Subcutaneous abdominal adipose tissue (tissue), 5 donors: ENCODE measurements around the gene GPR52.
"Not testable (repeated sequence)": the region's sequence is repeated elsewhere in the genome, so short reads cannot be mapped to it uniquely, and the experiment has no call there.

Experiments
- H3K27ac ChIP-seq: one replicate; pipeline ENCODE4 v1.7.0; 2013; ENCODE audit warnings: low read depth, mild to moderate bottlenecking, inconsistent platforms, low read length, moderate library complexity
- H3K27me3 ChIP-seq, 5 donors: one replicate each; pipeline ENCODE4 v1.7.0; 2013; ENCODE audit warnings: low read length in 5 of 5, inconsistent platforms in 1 of 5; ENCODE audit not compliant: control insufficient read depth in 5 of 5, insufficient read depth in 4 of 5
- H3K36me3 ChIP-seq, 5 donors: one replicate each; pipeline ENCODE4 v1.7.0; 2013; ENCODE audit warnings: low read length in 5 of 5; ENCODE audit not compliant: control insufficient read depth in 5 of 5, insufficient read depth in 5 of 5
- H3K4me1 ChIP-seq, 5 donors: one replicate each; pipeline ENCODE4 v1.7.0; 2013; ENCODE audit warnings: low read length in 5 of 5, mild to moderate bottlenecking in 3 of 5, moderate library complexity in 1 of 5; ENCODE audit not compliant: control insufficient read depth in 5 of 5, insufficient read depth in 5 of 5
- H3K4me3 ChIP-seq, 5 donors: one replicate each; pipeline ENCODE4 v1.7.0; 2013; ENCODE audit warnings: low read length in 5 of 5, low read depth in 1 of 5
- H3K9ac ChIP-seq, 5 donors: one replicate each; pipeline ENCODE4 v1.7.0; 2013; ENCODE audit warnings: low read length in 5 of 5, mild to moderate bottlenecking in 4 of 5, moderate library complexity in 3 of 5
- H3K9me3 ChIP-seq, 5 donors: one replicate each; pipeline ENCODE4 v1.7.0; 2013; ENCODE audit warnings: low read length in 5 of 5; ENCODE audit not compliant: control insufficient read depth in 5 of 5
- donor health status: healthy.
- donor health status: healthy.
- donor health status: healthy.
- donor health status: healthy.
- donor health status: healthy.

The GPR52 gene, protein sequence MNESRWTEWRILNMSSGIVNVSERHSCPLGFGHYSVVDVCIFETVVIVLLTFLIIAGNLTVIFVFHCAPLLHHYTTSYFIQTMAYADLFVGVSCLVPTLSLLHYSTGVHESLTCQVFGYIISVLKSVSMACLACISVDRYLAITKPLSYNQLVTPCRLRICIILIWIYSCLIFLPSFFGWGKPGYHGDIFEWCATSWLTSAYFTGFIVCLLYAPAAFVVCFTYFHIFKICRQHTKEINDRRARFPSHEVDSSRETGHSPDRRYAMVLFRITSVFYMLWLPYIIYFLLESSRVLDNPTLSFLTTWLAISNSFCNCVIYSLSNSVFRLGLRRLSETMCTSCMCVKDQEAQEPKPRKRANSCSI

DNA sequence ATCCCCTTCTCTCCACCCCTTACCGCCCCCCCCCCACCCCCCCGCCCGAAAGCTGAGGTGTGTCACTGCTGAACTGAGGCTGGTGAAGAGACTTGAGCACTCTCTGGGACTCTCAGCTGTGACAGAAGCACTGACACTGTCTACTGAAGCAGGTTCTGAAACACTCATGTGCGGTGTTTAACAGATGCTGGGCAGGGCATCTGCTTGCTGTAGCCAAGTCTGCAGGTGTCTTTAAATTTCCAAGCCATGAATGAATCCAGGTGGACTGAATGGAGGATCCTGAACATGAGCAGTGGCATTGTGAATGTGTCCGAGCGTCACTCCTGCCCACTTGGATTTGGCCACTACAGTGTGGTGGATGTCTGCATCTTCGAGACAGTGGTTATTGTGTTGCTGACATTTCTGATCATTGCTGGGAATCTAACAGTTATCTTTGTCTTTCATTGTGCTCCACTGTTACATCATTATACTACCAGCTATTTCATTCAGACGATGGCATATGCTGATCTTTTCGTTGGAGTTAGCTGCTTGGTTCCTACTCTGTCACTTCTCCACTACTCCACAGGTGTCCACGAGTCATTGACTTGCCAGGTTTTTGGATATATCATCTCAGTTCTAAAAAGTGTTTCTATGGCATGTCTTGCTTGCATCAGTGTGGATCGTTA, at the start of gene GPR52:
GPR52 (plus strand) TSS at position 99 of the 665 bp plus-strand sequence; CDS start at position 247, 148 bp downstream.
- Histone ChIP-seq H3K9ac (no peak within 1 kb of the TSS), H3K9me3 (peaks cover 0 to 3% (median 0%) of the 10 kb centered on the region in 5 donors), H3K4me1 (peaks cover 0 to 11% (median 6%) of the 10 kb centered on the region in 5 donors), H3K4me3 (no peak within 1 kb of the TSS), H3K27ac (no peak within 1 kb of the TSS), H3K36me3 (no peaks in the 10 kb centered on the region), H3K27me3 (no peaks in the 10 kb centered on the region)

DNA sequence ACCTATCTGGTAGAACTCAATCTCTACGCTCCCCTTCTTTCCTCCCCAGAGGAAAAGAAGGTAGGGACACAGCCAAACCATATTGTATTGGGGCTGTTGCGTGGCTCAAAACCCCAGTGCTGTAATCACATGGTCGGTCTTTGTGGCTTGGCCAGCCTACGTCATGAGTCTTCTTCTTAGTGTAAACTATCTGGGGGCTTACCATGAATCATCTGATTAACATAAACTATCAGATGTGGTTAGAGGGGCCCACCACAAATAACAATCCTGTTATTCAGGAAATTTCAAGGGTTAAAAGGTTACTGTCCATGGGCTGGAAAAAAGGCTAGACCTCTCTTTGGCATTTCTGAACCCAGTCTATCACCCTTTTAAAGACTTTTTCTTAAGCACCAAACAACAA, 49.5 kb upstream of the GPR52 start:
- no peaks in the 10 kb centered on the region for H3K27me3 ChIP-seq
- peaks cover 3 to 11% (median 4%) of the 10 kb centered on the region in 5 donors for H3K36me3 ChIP-seq
- H3K4me1 ChIP-seq: no peaks in the 10 kb centered on the region
- no peak overlapping the region for H3K4me3 ChIP-seq
- H3K9me3 ChIP-seq: peaks cover 0 to 3% (median 0%) of the 10 kb centered on the region in 5 donors
- H3K27ac ChIP-seq: no peak overlapping the region
- no peak overlapping the region for H3K9ac ChIP-seq

DNA sequence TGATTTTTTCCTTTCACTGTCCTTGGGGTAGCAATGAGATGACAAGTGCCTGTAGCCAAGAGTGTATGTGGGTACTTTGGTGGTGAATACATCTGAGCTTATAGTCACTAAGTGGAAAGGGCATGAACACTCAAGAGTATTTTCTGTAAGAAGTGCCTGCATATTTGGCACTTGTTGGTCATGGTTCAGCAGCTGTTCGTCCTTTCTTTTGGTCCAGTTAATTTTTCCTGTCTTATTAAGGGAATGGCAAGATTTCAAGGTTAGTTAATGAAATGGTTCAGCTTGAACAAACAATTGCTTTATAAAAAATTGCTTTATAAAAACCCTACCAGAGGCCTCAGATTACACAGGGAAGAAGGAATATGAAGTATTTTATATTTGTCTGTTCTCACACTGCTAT, 48.6 kb upstream of the GPR52 start:
- H3K4me3 ChIP-seq: no peak overlapping the region
- no peaks in the 10 kb centered on the region for H3K9me3 ChIP-seq
- no peak overlapping the region for H3K9ac ChIP-seq
- no peak overlapping the region for H3K27ac ChIP-seq
- H3K36me3 ChIP-seq: peaks cover 3 to 11% (median 4%) of the 10 kb centered on the region in 5 donors
- H3K27me3 ChIP-seq: no peaks in the 10 kb centered on the region
- no peaks in the 10 kb centered on the region for H3K4me1 ChIP-seq

DNA sequence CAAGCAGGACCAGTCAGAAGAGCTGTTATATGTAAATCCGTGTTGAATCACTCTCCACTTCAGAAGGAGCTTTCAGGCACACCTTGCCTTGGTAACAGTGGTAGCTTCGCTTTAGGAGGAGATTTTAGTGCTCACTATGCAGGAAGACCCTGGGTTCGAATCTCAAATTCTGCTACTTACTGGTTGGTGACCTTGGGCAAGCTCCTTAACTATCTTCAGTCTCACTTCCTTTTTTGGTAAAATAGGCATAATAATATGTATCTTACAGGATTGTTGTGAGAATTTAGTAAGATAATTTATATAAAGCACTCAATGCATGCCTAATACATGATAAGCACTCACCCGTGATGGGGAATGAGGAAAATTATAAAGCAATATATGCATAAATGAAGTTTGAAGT, 46.7 kb upstream of the GPR52 start:
- Histone ChIP-seq H3K27ac (no peak overlapping the region), H3K9ac (no peak overlapping the region), H3K9me3 (no peaks in the 10 kb centered on the region), H3K27me3 (no peaks in the 10 kb centered on the region), H3K4me3 (no peak overlapping the region), H3K36me3 (peaks cover 3 to 7% (median 4%) of the 10 kb centered on the region in 5 donors), H3K4me1 (no peaks in the 10 kb centered on the region)

GRCh38 chr1:174405219-174405618, 42.5 kb upstream of the GPR52 start:
- H3K27me3 ChIP-seq: no peaks in the 10 kb centered on the region
- no peaks in the 10 kb centered on the region for H3K4me1 ChIP-seq
- no peak overlapping the region for H3K4me3 ChIP-seq
- no peak overlapping the region for H3K27ac ChIP-seq
- no peak overlapping the region for H3K9ac ChIP-seq
- H3K9me3 ChIP-seq: no peaks in the 10 kb centered on the region
- peaks cover 0 to 3% (median 0%) of the 10 kb centered on the region in 5 donors for H3K36me3 ChIP-seq

- no peak overlapping the region for H3K9ac ChIP-seq
- H3K27me3 ChIP-seq: no peaks in the 10 kb centered on the region
- no peak overlapping the region for H3K4me3 ChIP-seq
- H3K9me3 ChIP-seq: no peaks in the 10 kb centered on the region
- H3K36me3 ChIP-seq: peaks cover 0 to 3% (median 0%) of the 10 kb centered on the region in 5 donors
- H3K4me1 ChIP-seq: no peaks in the 10 kb centered on the region
- no peak overlapping the region for H3K27ac ChIP-seq
These were observed 41.3 kb upstream of the GPR52 start for GRCh38 chr1:174406421-174406820.

DNA sequence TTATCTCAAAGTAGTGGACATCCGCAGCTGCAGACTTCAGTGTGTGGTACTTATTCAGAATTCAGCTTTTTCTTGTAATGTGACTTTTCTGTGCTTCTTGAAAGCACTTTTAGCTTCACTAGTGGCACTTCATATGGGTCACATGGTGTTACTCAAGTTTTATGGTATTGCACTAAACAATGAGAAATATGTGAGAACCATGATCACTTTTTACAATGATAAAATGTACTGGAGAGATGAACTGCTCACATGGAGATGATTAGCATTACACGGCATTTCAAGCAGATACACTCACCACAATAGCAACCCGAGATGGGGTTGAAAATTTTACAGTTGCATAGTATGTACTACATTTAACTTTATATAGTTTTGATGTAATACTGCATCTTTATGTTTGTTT, 40.1 kb upstream of the GPR52 start:
- Histone ChIP-seq H3K4me3 (no peak overlapping the region), H3K27ac (no peak overlapping the region), H3K9me3 (no peaks in the 10 kb centered on the region), H3K27me3 (no peaks in the 10 kb centered on the region), H3K4me1 (no peaks in the 10 kb centered on the region), H3K9ac (no peak overlapping the region), H3K36me3 (peaks cover 0 to 2% (median 0%) of the 10 kb centered on the region in 5 donors)

- Histone ChIP-seq H3K4me1 (no peaks in the 10 kb centered on the region), H3K4me3 (no peak overlapping the region), H3K9me3 (no peaks in the 10 kb centered on the region), H3K27me3 (no peaks in the 10 kb centered on the region), H3K9ac (no peak overlapping the region), H3K36me3 (no peaks in the 10 kb centered on the region), H3K27ac (no peak overlapping the region)
These were observed 39.6 kb upstream of the GPR52 start for GRCh38 chr1:174408146-174408545.

- not testable (repeated sequence) for H3K9me3 ChIP-seq, H3K4me3 ChIP-seq, H3K9ac ChIP-seq, H3K36me3 ChIP-seq, H3K27me3 ChIP-seq, H3K27ac ChIP-seq, H3K4me1 ChIP-seq
These were observed 38.0 kb upstream of the GPR52 start for GRCh38 chr1:174409801-174410200.

- H3K9ac ChIP-seq: no peak overlapping the region
These were observed 34.1 kb upstream of the GPR52 start for GRCh38 chr1:174413632-174414031.

More at GRCh38 chr1:174413632-174414031, 34.1 kb upstream of the GPR52 start:
- no peaks in the 10 kb centered on the region for H3K27me3 ChIP-seq
- H3K9me3 ChIP-seq: no peaks in the 10 kb centered on the region
- no peaks in the 10 kb centered on the region for H3K36me3 ChIP-seq
- no peak overlapping the region for H3K27ac ChIP-seq
- H3K4me3 ChIP-seq: no peak overlapping the region
- H3K4me1 ChIP-seq: no peaks in the 10 kb centered on the region
